Transverse colon (tissue), 4 donors: ENCODE data around the gene FAM120B. TPM values are rescaled to one million over a fixed set of nuclear protein-coding genes. Genes with fewer than 3 reads are reported as not detected.
A peak's percentile ranks its signal among the peaks of the same experiment; 100 is the strongest.
"Not testable (repeated sequence)": the region's sequence is repeated elsewhere in the genome, so short reads cannot be mapped to it uniquely, and the experiment has no call there.

Source experiments
- DNase-seq: peaks from one replicate; pipeline ENCODE4 v3.0.0-alpha.2; 2019
- H3K27ac ChIP-seq, 4 donors: fragments of 200-600 bp; sonication (generic); 2 replicates each; pipeline ENCODE4 v1.5.1; 2016 to 2018; ENCODE audit warnings: inconsistent platforms in 4 of 4
- H3K27me3 ChIP-seq: fragments of 200-600 bp; sonication (generic); 2 replicates; pipeline ENCODE4 v1.5.1; 2017; ENCODE audit warnings: inconsistent platforms
- H3K36me3 ChIP-seq, 4 donors: fragments of 200-600 bp; sonication (generic); 2 replicates each; pipeline ENCODE4 v1.5.1; 2017 to 2019; ENCODE audit warnings: inconsistent platforms in 4 of 4
- H3K4me1 ChIP-seq, 4 donors: fragments of 200-600 bp; sonication (generic); 2 replicates each; pipeline ENCODE4 v1.5.1; 2017 to 2020; ENCODE audit warnings: inconsistent platforms in 4 of 4
- H3K4me3 ChIP-seq, 4 donors: fragments of 200-600 bp; sonication (generic); 1 replicate in 1 of 4; 2 replicates in 3 of 4; pipeline versions ENCODE4 v1.5.1 to v1.6.1; 2017 to 2019; ENCODE audit warnings: inconsistent platforms in 4 of 4
- H3K9me3 ChIP-seq, 2 donors: fragments of 200-600 bp; sonication (generic); 2 replicates each; pipeline ENCODE4 v1.5.1; 2017 to 2019; ENCODE audit warnings: inconsistent platforms in 2 of 2
- CTCF ChIP-seq, 5 experiments: fragments of 200-600 bp in 3 of 5; fragments of 450-650 bp in 2 of 5; sonication (generic) in 3 of 5; IDR thresholded peaks; 1 replicate in 2 of 5; 2 replicates in 3 of 5; pipeline ENCODE4 v1.5.1; 2016 to 2017; ENCODE audit warnings: antibody characterized with exemption in 5 of 5, inconsistent platforms in 3 of 5, mild to moderate bottlenecking in 2 of 5, moderate library complexity in 1 of 5
- EP300 ChIP-seq: sonication (generic); formaldehyde crosslinking; IDR thresholded peaks from one replicate; pipeline ENCODE4 v1.6.1; 2017; ENCODE audit warnings: antibody characterized with exemption, low read depth
- POLR2A ChIP-seq: fragments of 450-650 bp; IDR thresholded peaks from one replicate; pipeline ENCODE4 v1.6.1; 2016; ENCODE audit warnings: antibody characterized with exemption, mild to moderate bottlenecking, moderate library complexity
- POLR2AphosphoS5 ChIP-seq, 3 donors: sonication (generic); formaldehyde crosslinking; IDR thresholded peaks; one replicate each; pipeline ENCODE4 v1.6.1; 2016; ENCODE audit warnings: antibody characterized with exemption in 3 of 3
- WGBS, 2 donors: methylation state at CpG; one replicate each; pipeline ENCODE4 v1.1.5; 2018; ENCODE audit warnings: low coverage in 1 of 2; 5-methylcytosine and 5-hydroxymethylcytosine counted together
- in situ Hi-C, 4 donors: fragments of 200-750 bp; cut with MboI; loops; one replicate each; pipeline versions ENCODE4 v1.15.0 to v1.15.1; 2017; ENCODE audit warnings: low sequenced_read_pairs in 3 of 4, low pct_ligation_motif_present in 1 of 4, low pct_unique_long_range_greater_than_20kb in 1 of 4
- intact Hi-C: fragments of 100-400 bp; cut with DNase I; formaldehyde crosslinking; loops from one replicate; pipeline ENCODE4 v1.15.1; 2023; ENCODE audit warnings: low total_unique reads
- total RNA-seq, 4 donors: library from RNA; depleted of rRNA; stranded (reverse); fragments of >200 nt; gene quantifications; one replicate each; pipeline ENCODE4 v1.1.0, GENCODE V29; 2016

FAM120B gene
- total RNA-seq, 4 donors from 2014 or later, result 24.7 to 35.9 (median 26.7) TPM

GRCh38 chr6:170263410-170263809 is 43.1 kb upstream of the FAM120B start:
- Histone ChIP-seq H3K36me3 (no peaks in the 10 kb centered on the region), H3K4me1 (peaks cover 0 to 16% (median 6%) of the 10 kb centered on the region in 4 donors), H3K9me3 (no peaks in the 10 kb centered on the region), H3K27me3 (peaks cover 4% of the 10 kb centered on the region), H3K27ac (no peak overlapping the region), H3K4me3 (no peak overlapping the region)
- in situ Hi-C loops (no loop called here), intact Hi-C loops (no loop called here)
- no peak for DNase-seq
- WGBS, 2 donors, result 93 to 95% methylated on average over 4 to 8 of the region's 8 CpGs
- TF ChIP-seq POLR2AphosphoS5 (IDR thresholded peaks at IDR 0.05) (no peak), CTCF (IDR thresholded peaks at IDR 0.05) (no peak)

GRCh38 chr6:170264086-170264485 is 42.5 kb upstream of the FAM120B start:
- no peak overlapping the region for H3K27ac ChIP-seq
- 91% methylated on average over 7 of the region's 7 CpGs; no CpG with 5 or more reads in 1 of the 2 donors for WGBS, 2 donors
- H3K36me3 ChIP-seq, result no peaks in the 10 kb centered on the region
- intact Hi-C loops (no loop called here), in situ Hi-C loops (no loop called here)
- no peak overlapping the region for H3K4me3 ChIP-seq
- DNase-seq, result no peak
- H3K27me3 ChIP-seq, result peaks cover 4% of the 10 kb centered on the region
- peaks cover 0 to 19% (median 6%) of the 10 kb centered on the region in 4 donors for H3K4me1 ChIP-seq
- no peaks in the 10 kb centered on the region for H3K9me3 ChIP-seq
- TF ChIP-seq POLR2A (no peak), EP300 (no peak), CTCF (IDR thresholded peaks at IDR 0.05) (no peak), POLR2AphosphoS5 (IDR thresholded peaks at IDR 0.05) (no peak)

GRCh38 chr6:170264644-170265043 is 41.9 kb upstream of the FAM120B start:
- 65 to 89% methylated on average over 5 to 10 of the region's 12 CpGs for WGBS, 2 donors
- H3K36me3 ChIP-seq, H3K27me3 ChIP-seq, H3K27ac ChIP-seq, DNase-seq, H3K4me3 ChIP-seq, H3K9me3 ChIP-seq, in situ Hi-C loops, intact Hi-C loops: not testable (repeated sequence)
- H3K4me1 ChIP-seq, result peaks cover 0 to 24% (median 7%) of the 10 kb centered on the region in 4 donors

GRCh38 chr6:170265655-170266054 is 40.9 kb upstream of the FAM120B start:
- Histone ChIP-seq H3K9me3 (no peaks in the 10 kb centered on the region), H3K27me3 (peaks cover 4% of the 10 kb centered on the region), H3K36me3 (no peaks in the 10 kb centered on the region), H3K4me1 (peaks cover 4 to 32% (median 8%) of the 10 kb centered on the region in 4 donors), H3K4me3 (no peak overlapping the region), H3K27ac (peak overlapping the region; percentile 61 to 75 (median 74))
- peak; percentile 80 for DNase-seq
- WGBS, 2 donors, result 36% methylated on average over 22 of the region's 22 CpGs; no CpG with 5 or more reads in 1 of the 2 donors
- TF ChIP-seq POLR2AphosphoS5 (IDR thresholded peaks at IDR 0.05) (peak in 2 of 3 donors; percentile 51 to 60), CTCF (IDR thresholded peaks at IDR 0.05) (peak in 1 of 5 experiments; percentile 28), POLR2A (no peak), EP300 (no peak)
- intact Hi-C loops, result no loop called here
- in situ Hi-C loops, result no loop called here
